Mesendoderm (in vitro differentiated cells): ENCODE data around the gene MRPL27.
"Not testable (repeated sequence)": the region's sequence is repeated elsewhere in the genome, so short reads cannot be mapped to it uniquely, and the experiment has no call there.

ENCODE experiments used
- DNase-seq: peaks from one replicate; pipeline ENCODE4 v3.0.0; 2013
- H2AK5ac ChIP-seq: 2 replicates; pipeline ENCODE4 v1.6.1; 2013; ENCODE audit warnings: low read length, inconsistent platforms
- H2BK120ac ChIP-seq: 2 replicates; pipeline ENCODE4 v1.6.1; 2013; ENCODE audit warnings: low read depth, mild to moderate bottlenecking, low read length, moderate library complexity, mixed read lengths
- H2BK15ac ChIP-seq: replicated peaks from 2 replicates; pipeline ENCODE4 v1.6.1; 2013; ENCODE audit warnings: low read depth, mild to moderate bottlenecking, moderate library complexity
- H2BK5ac ChIP-seq: 2 replicates; pipeline ENCODE4 v1.6.1; 2013; ENCODE audit warnings: low read length, inconsistent platforms
- H3K18ac ChIP-seq: 2 replicates; pipeline ENCODE4 v1.6.1; 2013; ENCODE audit warnings: mild to moderate bottlenecking, low read length, mixed read lengths
- H3K23ac ChIP-seq: one replicate; pipeline ENCODE4 v1.6.1; 2013; ENCODE audit warnings: low read length
- H3K27ac ChIP-seq: 2 replicates; pipeline ENCODE4 v1.5.1; 2013; ENCODE audit warnings: low read depth, mild to moderate bottlenecking, inconsistent platforms, low read length, moderate library complexity
- H3K27me3 ChIP-seq: 2 replicates; pipeline ENCODE4 v1.6.1; 2013; ENCODE audit warnings: low read length, control low read depth, mild to moderate bottlenecking, inconsistent platforms; ENCODE audit not compliant: insufficient read depth, poor library complexity
- H3K36me3 ChIP-seq: 2 replicates; pipeline ENCODE4 v1.6.1; 2013; ENCODE audit warnings: low read length, inconsistent platforms; ENCODE audit not compliant: control insufficient read depth, insufficient read depth
- H3K4ac ChIP-seq: one replicate; pipeline ENCODE4 v1.6.1; 2013; ENCODE audit warnings: low read depth, mild to moderate bottlenecking, low read length, moderate library complexity
- H3K4me1 ChIP-seq: 2 replicates; pipeline ENCODE4 v1.6.1; 2013; ENCODE audit warnings: low read depth, low read length, inconsistent platforms; ENCODE audit not compliant: control insufficient read depth
- H3K4me2 ChIP-seq: 2 replicates; pipeline ENCODE4 v1.6.1; 2013; ENCODE audit warnings: low read length
- H3K4me3 ChIP-seq: 2 replicates; pipeline ENCODE4 v1.5.1; 2013; ENCODE audit warnings: mild to moderate bottlenecking, low read length
- H3K56ac ChIP-seq: one replicate; pipeline ENCODE4 v1.6.1; 2013; ENCODE audit warnings: low read length
- H3K79me1 ChIP-seq: 2 replicates; pipeline ENCODE4 v1.6.1; 2013; ENCODE audit warnings: low read length, inconsistent platforms
- H3K79me2 ChIP-seq: 2 replicates; pipeline ENCODE4 v1.6.1; 2013; ENCODE audit warnings: mild to moderate bottlenecking, low read length; ENCODE audit not compliant: control insufficient read depth, insufficient read depth
- H3K9ac ChIP-seq: 2 replicates; pipeline ENCODE4 v1.6.1; 2013; ENCODE audit warnings: low read length, inconsistent platforms
- H4K5ac ChIP-seq: one replicate; pipeline ENCODE4 v1.6.1; 2013; ENCODE audit warnings: low read length
- H4K8ac ChIP-seq: one replicate; pipeline ENCODE4 v1.6.1; 2013; ENCODE audit warnings: low read depth, mild to moderate bottlenecking, control low read depth, low read length, moderate library complexity
- WGBS: extraction: QIAGEN DNeasy Blood & Tissue Kit; methylation state at CpG from one replicate; pipeline ENCODE4 v1.1.7; 2013; ENCODE audit warnings: low lambda C conversion rate, missing lambda C conversion rate; ENCODE audit not compliant: insufficient coverage; ENCODE audit errors: extremely low coverage; 5-methylcytosine and 5-hydroxymethylcytosine counted together

MRPL27 gene

DNA sequence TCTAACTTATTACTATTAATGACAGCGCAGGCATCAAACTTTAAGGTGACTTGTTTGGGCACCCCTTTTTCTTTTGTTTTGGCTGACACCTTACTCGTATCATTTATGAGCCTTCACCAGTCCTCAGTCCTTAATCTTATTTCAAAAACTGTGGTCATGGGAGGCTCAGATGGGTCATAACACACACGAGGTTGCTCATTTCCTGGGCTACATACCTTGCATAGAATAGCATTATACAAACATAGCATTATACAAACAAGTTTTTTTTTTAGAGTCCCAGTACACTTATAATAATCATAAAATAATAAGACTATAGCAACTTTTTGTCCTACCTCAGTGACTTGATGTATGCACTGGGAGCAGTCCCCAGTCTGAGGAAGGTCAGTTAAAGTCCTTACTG, 41.8 kb upstream of the MRPL27 start:
- no peak overlapping the region for H3K27ac ChIP-seq
- H3K36me3 ChIP-seq, result no peaks in the 10 kb centered on the region
- H3K4me1 ChIP-seq, result no peaks in the 10 kb centered on the region
- no peak overlapping the region for H4K5ac ChIP-seq
- H3K79me2 ChIP-seq, result no peaks in the 10 kb centered on the region
- DNase-seq, result no peak
- no peak overlapping the region for H3K56ac ChIP-seq
- no peaks in the 10 kb centered on the region for H3K79me1 ChIP-seq
- no peak overlapping the region for H2BK15ac ChIP-seq
- no peak overlapping the region for H3K23ac ChIP-seq
- H3K4ac ChIP-seq, result no peak overlapping the region
- no peaks in the 10 kb centered on the region for H3K27me3 ChIP-seq
- no peak overlapping the region for H2BK5ac ChIP-seq
- no peak overlapping the region for H3K9ac ChIP-seq
- H4K8ac ChIP-seq, result no peak overlapping the region
- no peak overlapping the region for H3K18ac ChIP-seq
- H2AK5ac ChIP-seq, result no peak overlapping the region
- no peak overlapping the region for H3K4me2 ChIP-seq
- H3K4me3 ChIP-seq, result no peak overlapping the region
- no CpG with 5 or more reads among the region's 3 CpGs for WGBS
- H2BK120ac ChIP-seq, result no peak overlapping the region

DNA sequence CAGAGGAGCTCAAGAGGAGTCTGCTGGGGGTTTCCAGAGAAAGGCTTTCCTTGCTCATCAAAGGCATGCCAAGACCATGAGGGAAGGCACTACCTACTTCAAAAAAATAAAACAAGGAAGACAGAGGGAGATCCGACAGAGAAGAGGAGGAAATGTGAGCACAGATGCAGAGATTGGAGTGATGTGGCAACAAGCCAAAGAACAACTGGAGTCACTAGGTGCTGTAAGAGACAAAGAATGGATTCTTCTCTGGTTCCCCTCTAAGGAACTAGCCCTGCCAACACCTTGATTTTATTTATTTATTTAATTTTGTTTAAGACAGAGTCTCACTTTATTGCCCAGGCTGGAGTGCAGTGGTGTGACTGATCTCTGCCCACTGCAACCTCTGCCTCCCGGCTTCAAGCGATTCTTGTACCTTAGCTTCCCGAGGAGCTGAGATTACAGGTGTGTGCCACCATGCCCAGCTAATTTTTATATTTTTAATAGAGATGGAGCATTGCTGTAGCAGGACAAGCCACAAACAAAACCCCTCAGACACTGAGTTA, 39.3 kb upstream of the MRPL27 start:
- no peak overlapping the region for H3K9ac ChIP-seq
- WGBS, result no CpG with 5 or more reads among the region's 4 CpGs
- no peak overlapping the region for H2BK5ac ChIP-seq
- no peak overlapping the region for H3K56ac ChIP-seq
- H3K18ac ChIP-seq, result no peak overlapping the region
- H3K27ac ChIP-seq, result no peak overlapping the region
- no peak overlapping the region for H2BK120ac ChIP-seq
- no peak overlapping the region for H2BK15ac ChIP-seq
- no peak overlapping the region for H4K8ac ChIP-seq
- no peaks in the 10 kb centered on the region for H3K36me3 ChIP-seq
- H3K23ac ChIP-seq, result no peak overlapping the region
- no peak overlapping the region for H3K4me2 ChIP-seq
- H4K5ac ChIP-seq, result no peak overlapping the region
- no peak overlapping the region for H3K4ac ChIP-seq
- H3K4me1 ChIP-seq, result no peaks in the 10 kb centered on the region
- DNase-seq, result no peak
- H3K79me1 ChIP-seq, result no peaks in the 10 kb centered on the region
- no peaks in the 10 kb centered on the region for H3K27me3 ChIP-seq
- H2AK5ac ChIP-seq, result no peak overlapping the region
- no peak overlapping the region for H3K4me3 ChIP-seq
- no peaks in the 10 kb centered on the region for H3K79me2 ChIP-seq

DNA sequence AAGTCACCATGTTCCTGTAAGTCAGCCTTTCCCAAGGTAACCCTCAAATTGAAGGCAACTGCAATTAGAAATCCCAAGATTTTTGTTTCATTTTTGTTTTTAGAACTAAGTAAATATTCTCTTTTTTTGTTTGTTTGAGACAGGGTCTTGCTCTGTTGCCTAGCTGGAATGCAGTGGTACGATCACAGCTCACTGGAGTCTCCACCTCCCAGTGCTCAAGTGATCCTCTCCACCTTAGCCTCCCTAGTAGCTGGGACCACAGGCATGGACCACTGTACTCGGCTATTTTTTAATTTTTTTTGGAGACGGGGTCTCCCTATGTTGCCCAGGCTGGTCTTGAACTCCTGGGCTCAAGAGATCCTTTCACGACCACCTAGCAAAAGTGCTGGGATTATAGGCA, 34.9 kb upstream of the MRPL27 start:
- Histone ChIP-seq H3K4me2 (no peak overlapping the region), H3K79me1 (no peaks in the 10 kb centered on the region), H2BK120ac (no peak overlapping the region), H3K4me3 (no peak overlapping the region), H3K27me3 (no peaks in the 10 kb centered on the region), H3K23ac (no peak overlapping the region), H3K79me2 (no peaks in the 10 kb centered on the region), H3K27ac (no peak overlapping the region), H4K5ac (no peak overlapping the region), H3K4me1 (no peaks in the 10 kb centered on the region), H3K56ac (no peak overlapping the region), H3K9ac (no peak overlapping the region), H3K4ac (no peak overlapping the region), H2BK15ac (no peak overlapping the region), H2AK5ac (no peak overlapping the region), H4K8ac (no peak overlapping the region), H3K18ac (no peak overlapping the region), H3K36me3 (no peaks in the 10 kb centered on the region), H2BK5ac (no peak overlapping the region)
- no CpG with 5 or more reads among the region's 4 CpGs for WGBS
- DNase-seq, result no peak

DNA sequence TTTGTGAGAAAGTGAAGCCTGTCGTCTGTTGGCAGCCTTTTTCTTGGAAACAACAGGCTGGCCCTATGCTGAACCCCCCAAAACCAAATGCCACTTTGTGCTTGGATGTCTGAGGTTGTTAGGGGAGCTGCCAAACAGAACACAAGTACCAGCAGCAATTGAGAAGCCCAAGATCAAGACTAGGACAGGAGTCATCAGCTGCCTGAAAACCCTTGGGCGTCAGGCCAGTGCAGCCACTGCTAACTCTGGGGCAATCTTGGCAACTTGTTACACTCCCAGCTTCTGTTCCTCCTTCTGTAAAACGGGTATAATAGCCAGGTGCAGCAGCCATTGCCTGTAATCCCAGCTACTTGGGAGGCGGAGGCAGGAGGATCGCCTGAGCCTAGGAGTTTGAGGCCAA, 33.6 kb upstream of the MRPL27 start:
- Histone ChIP-seq H3K18ac (no peak overlapping the region), H3K36me3 (no peaks in the 10 kb centered on the region), H3K79me2 (no peaks in the 10 kb centered on the region), H3K9ac (no peak overlapping the region), H3K4me2 (no peak overlapping the region), H3K56ac (no peak overlapping the region), H3K79me1 (no peaks in the 10 kb centered on the region), H3K27ac (no peak overlapping the region), H2AK5ac (no peak overlapping the region), H3K4me3 (no peak overlapping the region), H3K4me1 (no peaks in the 10 kb centered on the region), H4K8ac (no peak overlapping the region), H2BK15ac (no peak overlapping the region), H4K5ac (no peak overlapping the region), H3K27me3 (no peaks in the 10 kb centered on the region), H2BK120ac (no peak overlapping the region), H3K4ac (no peak overlapping the region), H3K23ac (no peak overlapping the region), H2BK5ac (no peak overlapping the region)
- no CpG with 5 or more reads among the region's 5 CpGs for WGBS
- DNase-seq, result no peak

DNA sequence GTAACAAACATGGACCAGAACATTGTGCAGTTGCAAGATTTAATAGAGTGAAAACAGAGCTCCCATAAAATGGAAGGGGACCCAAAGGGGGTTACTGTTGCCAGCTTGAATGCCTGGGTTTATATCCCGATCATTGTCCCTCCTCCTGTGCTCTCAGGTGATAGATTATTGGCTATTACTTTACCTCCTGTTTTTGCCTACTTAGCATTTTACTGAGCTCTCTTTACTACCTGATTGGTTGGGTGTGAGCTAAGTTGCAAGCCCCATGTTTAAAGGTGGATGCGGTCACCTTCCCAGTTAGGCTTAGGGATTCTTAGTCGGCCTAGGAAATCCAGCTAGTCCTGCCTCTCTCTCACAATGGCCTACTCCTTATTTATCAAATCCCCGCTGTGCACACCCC, 32.4 kb upstream of the MRPL27 start:
- H4K5ac ChIP-seq, H2BK5ac ChIP-seq, H3K56ac ChIP-seq, H2AK5ac ChIP-seq, H3K18ac ChIP-seq, H3K4me2 ChIP-seq, H3K23ac ChIP-seq, H3K79me2 ChIP-seq, H2BK120ac ChIP-seq, H2BK15ac ChIP-seq, DNase-seq, H3K4me3 ChIP-seq, H3K9ac ChIP-seq, H4K8ac ChIP-seq, H3K4me1 ChIP-seq, H3K4ac ChIP-seq, H3K27ac ChIP-seq, H3K36me3 ChIP-seq, H3K79me1 ChIP-seq, H3K27me3 ChIP-seq: not testable (repeated sequence)
- no CpG with 5 or more reads among the region's 4 CpGs for WGBS

DNA sequence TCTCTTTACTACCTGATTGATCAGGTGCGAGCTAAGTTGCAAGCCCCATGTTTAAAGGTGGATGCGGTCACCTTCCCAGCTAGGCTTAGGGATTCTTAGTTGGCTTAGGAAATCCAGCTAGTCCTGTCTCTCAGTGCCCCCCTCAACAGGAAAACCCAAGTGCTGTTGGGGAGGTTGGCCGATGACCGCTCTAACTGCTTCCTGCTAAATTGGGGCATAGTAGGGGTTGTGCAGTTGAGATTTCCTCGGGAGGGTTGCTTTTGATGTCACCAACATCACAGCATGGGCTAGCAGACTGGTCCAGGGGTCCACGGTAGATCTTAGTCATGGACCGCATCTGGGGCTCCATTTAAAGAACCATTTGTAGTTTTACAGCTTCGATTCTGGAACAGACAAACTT, 26.6 kb upstream of the MRPL27 start:
- H3K56ac ChIP-seq, H3K23ac ChIP-seq, H3K27ac ChIP-seq, DNase-seq, H4K5ac ChIP-seq, H2AK5ac ChIP-seq, H3K18ac ChIP-seq, H2BK5ac ChIP-seq, H3K27me3 ChIP-seq, H3K4me1 ChIP-seq, H2BK120ac ChIP-seq, H2BK15ac ChIP-seq, H3K36me3 ChIP-seq, H3K4ac ChIP-seq, H3K9ac ChIP-seq, H3K4me3 ChIP-seq, H3K4me2 ChIP-seq, H4K8ac ChIP-seq: not testable (repeated sequence)
- no CpG with 5 or more reads among the region's 8 CpGs for WGBS
- H3K79me1 ChIP-seq, result peaks cover 18% of the 10 kb centered on the region
- peaks cover 23% of the 10 kb centered on the region for H3K79me2 ChIP-seq
